Activated CD8-positive, alpha-beta memory T cell treated with anti-CD3 and anti-CD28 coated beads, Interleukin-2, amount 50 U/mL, for 1 hour (primary cell): ENCODE measurements around the gene LNX2.

Experiments used
- DNase-seq: peaks from one replicate; pipeline ENCODE4 v3.0.0-alpha.2; 2020; ENCODE audit errors: extremely low read depth

LNX2 gene

GRCh38 chr13:27504868-27505194, 115.5 kb downstream of the LNX2 start:
- DNase-seq, result no peak

GRCh38 chr13:27504128-27504867, 116.0 kb downstream of the LNX2 start:
- DNase-seq, result no peak

- DNase-seq, result no peak
Measured at GRCh38 chr13:27500806-27501534, 119.4 kb downstream of the LNX2 start.

- DNase-seq, result no peak
Measured at GRCh38 chr13:27497563-27498230, 122.6 kb downstream of the LNX2 start.

DNA sequence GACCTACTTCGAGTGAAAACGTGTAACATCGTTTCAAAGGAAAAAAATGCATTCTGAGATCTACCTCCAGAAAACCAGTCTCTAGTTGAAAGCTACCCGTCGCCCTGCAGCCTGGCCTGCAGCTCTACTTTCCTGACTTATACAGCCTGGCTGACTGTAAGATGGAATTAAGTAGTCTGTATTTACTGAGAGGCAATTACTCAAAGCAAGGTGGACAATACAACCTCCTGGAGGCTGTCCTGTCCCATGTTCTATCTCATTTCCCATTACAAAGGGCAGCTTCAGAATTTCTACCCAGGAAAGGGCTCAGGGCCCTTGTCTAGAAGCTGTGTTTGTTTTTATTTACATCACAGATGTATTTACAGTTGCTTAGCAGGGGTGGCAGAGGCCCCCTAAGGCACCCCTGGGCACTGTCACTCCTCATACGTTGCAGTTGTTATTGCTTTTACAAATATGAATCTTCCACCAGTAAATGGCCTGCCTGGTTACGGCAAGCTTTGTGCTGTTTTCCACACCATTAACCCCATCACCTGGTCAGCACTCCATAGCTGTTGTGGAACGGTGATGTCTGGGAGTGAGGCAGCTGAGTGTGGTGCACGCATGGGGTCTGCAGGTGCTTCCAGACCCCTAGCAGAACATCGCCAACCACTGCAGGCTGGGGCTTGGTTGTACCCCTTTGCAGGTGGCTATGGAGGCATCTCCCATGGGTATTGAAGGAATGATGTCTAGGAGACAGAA, 123.6 kb downstream of the LNX2 start:
- no peak for DNase-seq

DNA sequence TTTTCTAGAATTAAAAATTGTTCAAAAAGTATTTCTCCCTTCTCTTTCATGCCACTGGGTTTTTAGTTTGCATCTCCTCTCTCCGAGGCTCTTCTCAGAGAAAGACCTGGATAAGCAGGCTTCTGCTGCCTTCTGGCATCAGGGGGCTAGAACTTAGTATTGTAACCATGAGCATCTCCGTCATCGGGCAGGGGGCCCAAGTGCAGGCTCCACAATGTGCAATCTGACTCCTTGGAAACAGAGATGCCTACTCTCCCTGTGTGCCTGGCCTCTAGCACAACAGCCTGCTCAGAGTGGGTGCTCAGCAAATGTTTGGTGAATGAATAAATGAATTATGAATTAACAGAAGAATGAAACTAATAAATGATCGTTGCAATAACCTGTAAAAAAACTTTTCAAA, 124.3 kb downstream of the LNX2 start:
- no peak for DNase-seq
